MM.1S (cell line): ENCODE data around the gene SLA2.

Experiments
- CTCF ChIP-seq: fragments of 300-600 bp; sonication (generic); IDR thresholded peaks from 2 replicates; pipeline ENCODE4 v1.5.1; 2016; ENCODE audit warnings: antibody characterized with exemption, low read length, mixed read lengths
- EZH2phosphoT487 ChIP-seq: fragments of 300-600 bp; sonication (generic); IDR thresholded peaks from 2 replicates; pipeline ENCODE4 v1.6.1; 2018; ENCODE audit warnings: antibody characterized with exemption, low read length

GRCh38 chr20:36654506-36654905 is 8.5 kb upstream of the SLA2 start:
- TF ChIP-seq EZH2phosphoT487 (no peak), CTCF (no peak)
